Epithelial cell of prostate (primary cell): ENCODE results near the gene ZNF324B.
"Not testable (repeated sequence)": the region's sequence is repeated elsewhere in the genome, so short reads cannot be mapped to it uniquely, and the experiment has no call there.

Source experiments
- DNase-seq: peaks from one replicate; pipeline ENCODE4 v3.0.0-alpha.2; 2011; ENCODE audit warnings: low read depth, low spot score
- H3K27ac ChIP-seq: fragments of 450-650 bp; 2 replicates; pipeline ENCODE4 v1.5.1; 2017; ENCODE audit warnings: mild to moderate bottlenecking

The ZNF324B gene

GRCh38 chr19:58450856-58451357 lies 515 bp upstream of the ZNF324B start:
- H3K27ac ChIP-seq = no peak overlapping the region
- DNase-seq = no peak

GRCh38 chr19:58453743-58454142 lies 2.3 kb downstream of the ZNF324B start:
- H3K27ac ChIP-seq = no peak overlapping the region
- no peak for DNase-seq

- no peak for DNase-seq
- H3K27ac ChIP-seq = no peak overlapping the region
Measured at GRCh38 chr19:58455306-58455705, 3.9 kb downstream of the ZNF324B start.

GRCh38 chr19:58456111-58456510 lies 4.7 kb downstream of the ZNF324B start:
- no peak for DNase-seq
- no peak overlapping the region for H3K27ac ChIP-seq

DNA sequence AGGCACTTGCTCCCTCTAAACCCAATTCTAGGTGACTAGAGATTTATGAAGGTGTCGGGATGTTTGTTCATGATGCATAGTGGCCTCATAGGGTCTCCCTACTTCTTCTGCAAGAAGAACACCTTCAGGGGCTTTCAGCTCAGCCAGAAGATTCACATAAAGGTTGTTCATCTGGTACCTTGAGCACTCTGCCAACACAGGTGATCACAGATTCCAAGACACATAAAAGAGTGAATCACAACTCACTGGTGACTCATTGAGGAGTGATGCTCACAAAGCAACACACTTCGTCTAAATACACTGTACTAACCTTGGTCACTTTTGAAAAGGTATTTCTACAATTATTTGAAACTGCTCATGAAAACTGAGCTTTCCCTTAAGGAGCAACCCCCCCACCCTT lies 8.6 kb downstream of the ZNF324B start:
- DNase-seq = no peak
- no peak overlapping the region for H3K27ac ChIP-seq

GRCh38 chr19:58466089-58466759 lies 14.8 kb downstream of the ZNF324B start:
- DNase-seq = no peak
- H3K27ac ChIP-seq = no peak overlapping the region

GRCh38 chr19:58466760-58467589 lies 15.6 kb downstream of the ZNF324B start, which contains the start of gene ZNF324:
TSS of gene ZNF324 (plus strand) at chr19:58467080. CDS start at chr19:58469186, 2,106 bp downstream.
- peak within 1 kb of the TSS; percentile 54 for H3K27ac ChIP-seq
- DNase-seq = peak; percentile 60

GRCh38 chr19:58468216-58468839 lies 16.9 kb downstream of the ZNF324B start:
- H3K27ac ChIP-seq = peak overlapping the region; percentile 27
- no peak for DNase-seq

- no peak overlapping the region for H3K27ac ChIP-seq
- no peak for DNase-seq
Measured at GRCh38 chr19:58469241-58470013, 18.0 kb downstream of the ZNF324B start.

DNA sequence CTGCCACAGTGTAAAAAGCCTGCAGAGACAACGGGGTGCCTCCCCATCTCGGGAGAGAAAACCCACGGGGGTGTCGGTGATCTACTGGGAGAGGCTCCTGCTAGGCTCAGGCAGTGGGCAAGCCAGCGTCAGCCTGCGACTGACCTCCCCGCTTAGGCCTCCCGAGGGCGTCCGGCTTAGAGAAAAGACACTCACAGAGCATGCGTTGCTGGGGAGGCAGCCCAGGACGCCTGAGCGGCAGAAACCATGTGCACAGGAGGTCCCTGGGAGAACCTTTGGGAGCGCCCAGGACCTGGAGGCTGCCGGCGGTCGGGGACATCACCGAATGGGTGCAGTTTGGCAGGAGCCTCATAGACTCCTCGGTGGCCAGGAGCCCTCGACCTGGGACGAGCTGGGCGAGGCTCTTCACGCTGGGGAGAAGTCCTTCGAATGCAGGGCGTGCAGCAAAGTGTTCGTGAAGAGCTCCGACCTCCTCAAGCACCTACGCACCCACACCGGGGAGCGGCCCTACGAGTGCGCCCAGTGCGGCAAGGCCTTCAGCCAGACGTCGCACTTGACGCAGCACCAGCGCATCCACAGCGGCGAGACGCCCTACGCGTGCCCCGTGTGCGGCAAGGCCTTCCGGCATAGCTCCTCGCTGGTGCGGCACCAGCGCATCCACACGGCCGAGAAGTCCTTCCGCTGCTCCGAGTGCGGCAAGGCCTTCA lies 19.6 kb downstream of the ZNF324B start:
- not testable (repeated sequence) for DNase-seq, H3K27ac ChIP-seq

DNA sequence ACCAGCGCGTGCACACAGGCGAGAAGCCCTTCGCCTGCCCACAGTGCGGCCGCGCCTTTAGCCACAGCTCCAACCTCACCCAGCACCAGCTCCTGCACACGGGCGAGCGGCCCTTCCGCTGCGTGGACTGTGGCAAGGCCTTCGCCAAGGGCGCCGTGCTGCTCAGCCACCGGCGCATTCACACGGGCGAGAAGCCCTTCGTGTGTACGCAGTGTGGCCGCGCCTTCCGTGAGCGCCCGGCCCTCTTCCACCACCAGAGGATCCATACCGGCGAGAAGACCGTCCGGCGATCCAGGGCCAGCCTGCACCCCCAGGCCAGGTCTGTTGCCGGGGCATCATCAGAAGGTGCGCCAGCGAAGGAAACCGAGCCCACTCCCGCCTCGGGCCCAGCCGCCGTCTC lies 20.3 kb downstream of the ZNF324B start:
- no peak for DNase-seq
- no peak overlapping the region for H3K27ac ChIP-seq

DNA sequence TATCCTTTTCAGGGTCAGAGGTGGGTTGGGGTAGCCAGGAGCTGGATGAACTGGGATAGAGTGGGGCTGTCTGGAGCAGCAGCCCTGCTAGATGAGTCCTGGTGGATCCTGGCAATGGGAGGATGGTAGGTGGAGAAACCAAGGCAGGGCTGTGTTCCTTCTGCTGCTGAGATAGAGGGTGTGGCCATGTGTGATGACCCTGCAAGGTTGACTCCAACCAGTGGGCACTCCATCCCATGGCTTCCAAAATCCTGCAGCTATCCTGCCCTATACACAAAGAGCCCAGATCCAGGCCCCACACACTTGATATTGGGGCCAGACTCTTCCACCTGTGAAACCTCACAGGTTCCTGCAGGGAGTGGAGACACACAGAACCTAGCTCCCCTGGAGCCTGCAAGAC lies 22.4 kb downstream of the ZNF324B start:
- no peak overlapping the region for H3K27ac ChIP-seq
- no peak for DNase-seq

- no peak for DNase-seq
- no peak overlapping the region for H3K27ac ChIP-seq
Measured at GRCh38 chr19:58474291-58474996, 23.0 kb downstream of the ZNF324B start.

GRCh38 chr19:58474997-58475713 lies 23.7 kb downstream of the ZNF324B start:
- peak overlapping the region; percentile 79 for H3K27ac ChIP-seq
- DNase-seq = no peak

DNA sequence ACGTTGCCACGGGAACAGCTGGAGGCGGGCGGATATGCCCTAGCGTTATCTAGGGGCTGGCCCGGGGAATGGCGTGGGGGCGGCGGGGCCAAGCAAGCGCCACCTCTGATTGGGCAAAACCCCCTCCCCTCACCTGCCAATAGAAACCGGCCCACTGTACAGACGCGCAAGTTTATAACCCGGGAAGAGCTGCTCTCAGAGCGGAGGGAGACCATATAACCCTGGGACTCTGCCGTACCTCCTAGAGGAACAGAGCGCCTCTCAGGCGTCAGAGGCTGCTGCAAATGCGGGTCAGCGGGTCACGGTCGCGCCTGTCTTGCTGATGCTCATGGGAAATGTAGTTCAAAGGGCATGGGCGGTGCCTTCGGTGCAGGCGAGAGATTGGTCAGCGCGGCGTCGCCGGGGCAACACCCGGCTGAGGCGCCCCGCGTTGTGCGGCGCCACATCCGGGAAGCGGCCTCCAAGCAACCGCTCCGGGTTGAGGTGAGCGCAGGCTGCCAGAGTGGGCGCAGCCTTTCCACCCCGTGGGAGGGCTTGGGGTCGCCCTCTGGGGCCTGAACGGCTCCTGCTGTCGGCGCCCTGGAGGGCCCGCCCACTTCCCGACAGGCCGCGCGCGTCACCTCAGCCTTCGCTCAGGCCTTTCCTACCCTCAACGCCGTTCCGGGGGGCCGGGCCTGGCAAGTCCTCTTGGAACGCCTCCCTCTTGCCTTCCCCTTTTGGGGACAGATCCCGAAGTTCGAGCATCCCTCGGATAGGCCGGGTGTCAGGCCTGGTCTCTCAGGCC lies 24.5 kb downstream of the ZNF324B start, which contains the start of gene ZNF446:
Gene ZNF446 (plus strand): TSS at position 639 of the 784 bp plus-strand sequence. CDS start 867 bp downstream, outside the sequence.
- DNase-seq = peak; percentile 82
- peak within 1 kb of the TSS; percentile 79 for H3K27ac ChIP-seq

DNA sequence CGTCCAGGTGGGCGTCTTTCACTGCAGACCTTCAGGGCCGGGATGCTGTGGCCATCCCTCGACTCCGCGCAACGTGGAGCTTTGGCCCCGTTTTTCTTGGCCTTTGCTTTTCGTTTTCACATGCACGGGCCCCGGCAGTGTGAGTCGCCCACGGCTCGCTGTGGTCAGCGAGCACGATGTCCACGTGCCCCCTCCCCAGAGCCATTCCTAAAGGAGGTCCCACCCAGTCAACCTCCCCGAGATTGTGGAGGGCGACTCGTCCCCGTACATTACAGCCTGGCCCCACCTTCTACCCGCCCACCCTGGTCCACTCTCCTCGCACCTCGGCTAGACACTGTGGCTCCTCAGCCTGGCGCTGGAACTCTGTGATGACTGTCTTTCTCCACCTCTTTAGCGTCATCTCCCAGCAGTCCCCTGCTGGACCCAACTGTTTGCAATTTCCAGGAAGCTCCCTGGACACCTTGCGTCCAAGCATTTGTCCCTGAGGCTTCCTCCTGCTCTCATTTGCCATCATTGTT lies 25.1 kb downstream of the ZNF324B start:
- DNase-seq = no peak
- peak overlapping the region; percentile 79 for H3K27ac ChIP-seq

DNA sequence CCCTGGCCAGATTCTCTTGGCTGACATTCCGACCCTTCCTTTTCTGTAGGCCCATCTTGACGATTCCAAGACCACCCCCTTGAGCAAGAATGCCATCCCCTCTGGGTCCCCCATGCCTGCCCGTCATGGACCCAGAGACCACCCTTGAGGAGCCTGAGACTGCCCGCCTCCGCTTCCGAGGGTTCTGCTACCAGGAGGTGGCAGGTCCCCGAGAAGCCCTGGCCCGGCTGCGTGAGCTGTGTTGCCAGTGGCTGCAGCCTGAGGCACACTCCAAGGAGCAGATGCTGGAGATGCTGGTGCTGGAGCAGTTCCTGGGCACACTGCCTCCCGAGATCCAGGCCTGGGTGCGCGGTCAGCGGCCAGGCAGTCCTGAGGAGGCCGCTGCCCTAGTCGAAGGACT lies 25.7 kb downstream of the ZNF324B start:
- no peak for DNase-seq
- peak overlapping the region; percentile 79 for H3K27ac ChIP-seq
